CD14-positive monocyte (primary cell): ENCODE measurements around the gene RTN4RL1. TPM values are rescaled to one million over a fixed set of nuclear protein-coding genes. Genes with fewer than 3 reads are reported as not detected.

ENCODE experiments used
- DNase-seq, 3 donors: peaks; one replicate each; pipeline ENCODE4 v3.0.0-alpha.2; 2011 to 2022
- H2AFZ ChIP-seq: 2 replicates; pipeline ENCODE4 v1.6.0; 2012; ENCODE audit warnings: mild to moderate bottlenecking, low read depth, low read length, inconsistent platforms; ENCODE audit not compliant: insufficient read depth, poor library complexity, severe bottlenecking
- H3K27ac ChIP-seq, 2 donors: 1 replicate in 1 of 2; 2 replicates in 1 of 2; pipeline ENCODE4 v1.5.1; 2012 to 2013; ENCODE audit warnings: low read length in 2 of 2, control low read depth in 1 of 2, inconsistent platforms in 1 of 2, low read depth in 1 of 2, mild to moderate bottlenecking in 1 of 2
- H3K27me3 ChIP-seq, 2 donors: one replicate each; pipeline versions ENCODE4 v1.6.0 to v1.6.1; 2011 to 2013; ENCODE audit warnings: low read length in 2 of 2; ENCODE audit not compliant: control insufficient read depth in 2 of 2, insufficient read depth in 2 of 2
- H3K36me3 ChIP-seq, 2 donors: replicated peaks in 1 of 2; 1 replicate in 1 of 2; 2 replicates in 1 of 2; pipeline versions ENCODE4 v1.5.1 to v1.6.1; 2012 to 2013; ENCODE audit warnings: low read length in 2 of 2, control low read depth in 1 of 2, inconsistent platforms in 1 of 2, mild to moderate bottlenecking in 1 of 2; ENCODE audit not compliant: insufficient read depth in 2 of 2, control insufficient read depth in 1 of 2
- H3K4me1 ChIP-seq, 2 donors: 1 replicate in 1 of 2; 2 replicates in 1 of 2; pipeline versions ENCODE4 v1.5.1 to v1.6.1; 2012 to 2013; ENCODE audit warnings: low read length in 2 of 2, control low read depth in 1 of 2, inconsistent platforms in 1 of 2, mild to moderate bottlenecking in 1 of 2, moderate library complexity in 1 of 2; ENCODE audit not compliant: insufficient read depth in 2 of 2, control insufficient read depth in 1 of 2
- H3K4me2 ChIP-seq: replicated peaks from 2 replicates; pipeline ENCODE3; 2012; ENCODE audit warnings: low read length, moderate library complexity, mild to moderate bottlenecking; ENCODE audit not compliant: poor library complexity, severe bottlenecking; ENCODE audit errors: extremely low read depth
- H3K4me3 ChIP-seq, 3 experiments: fragments of 200-600 bp in 1 of 3; sonication (generic) in 1 of 3; replicated peaks in 1 of 3; 1 replicate in 2 of 3; 2 replicates in 1 of 3; pipeline ENCODE4 v1.5.1; 2011 to 2013; ENCODE audit warnings: low read length in 3 of 3, mild to moderate bottlenecking in 3 of 3, control low read depth in 2 of 3, low read depth in 2 of 3, inconsistent platforms in 1 of 3, moderate library complexity in 1 of 3
- H3K79me2 ChIP-seq: 2 replicates; pipeline ENCODE4 v1.6.0; 2012; ENCODE audit warnings: mild to moderate bottlenecking, control low read depth, inconsistent platforms, low read length, moderate library complexity; ENCODE audit not compliant: insufficient read depth
- H3K9ac ChIP-seq: 2 replicates; pipeline ENCODE4 v1.6.0; 2017; ENCODE audit warnings: low read length, mild to moderate bottlenecking; ENCODE audit not compliant: insufficient read depth, poor library complexity, severe bottlenecking
- H3K9me3 ChIP-seq, 2 donors: replicated peaks in 1 of 2; 1 replicate in 1 of 2; 2 replicates in 1 of 2; pipeline versions ENCODE4 v1.5.1 to v1.6.1; 2012 to 2013; ENCODE audit warnings: low read length in 2 of 2, control low read depth in 1 of 2; ENCODE audit not compliant: control insufficient read depth in 1 of 2, insufficient read depth in 1 of 2
- H4K20me1 ChIP-seq: 2 replicates; pipeline ENCODE4 v1.6.0; 2012; ENCODE audit warnings: mild to moderate bottlenecking, low read length, control low read depth, moderate library complexity; ENCODE audit not compliant: insufficient read depth
- H3K27ac Mint-ChIP-seq, 7 donors: one replicate each; pipeline ENCODE4 v1.8.0; 2020; ENCODE audit warnings: mild to moderate bottlenecking in 7 of 7, mixed read lengths in 7 of 7, moderate library complexity in 6 of 7, inconsistent platforms in 2 of 7
- H3K27me3 Mint-ChIP-seq, 3 donors: one replicate each; pipeline ENCODE4 v1.8.0; 2021 to 2022; ENCODE audit warnings: low read depth in 3 of 3, mild to moderate bottlenecking in 3 of 3, mixed read lengths in 3 of 3, moderate library complexity in 3 of 3, inconsistent platforms in 1 of 3
- H3K36me3 Mint-ChIP-seq, 2 donors: one replicate each; pipeline ENCODE4 v1.8.0; 2020; ENCODE audit warnings: mixed read lengths in 2 of 2, inconsistent platforms in 1 of 2, mild to moderate bottlenecking in 1 of 2
- H3K4me1 Mint-ChIP-seq: one replicate; pipeline ENCODE4 v1.8.0; 2020; ENCODE audit warnings: mild to moderate bottlenecking, mixed read lengths
- H3K4me3 Mint-ChIP-seq, 2 donors: one replicate each; pipeline ENCODE4 v1.8.0; 2020; ENCODE audit warnings: mild to moderate bottlenecking in 2 of 2, mixed read lengths in 2 of 2, moderate library complexity in 1 of 2
- H3K9me3 Mint-ChIP-seq, 7 donors: one replicate each; pipeline ENCODE4 v1.8.0; 2020 to 2022; ENCODE audit warnings: mixed read lengths in 7 of 7, mild to moderate bottlenecking in 6 of 7, moderate library complexity in 6 of 7, inconsistent platforms in 2 of 7
- CTCF ChIP-seq: fragments of 200-600 bp; IDR thresholded peaks from one replicate; pipeline ENCODE4 v1.8.0; 2022; ENCODE audit warnings: antibody characterized with exemption, mild to moderate bottlenecking
- WGBS: methylation state at CpG from one replicate; pipeline ENCODE4 v1.1.5; 2013; ENCODE audit warnings: missing lambda C conversion rate; ENCODE audit not compliant: insufficient coverage; 5-methylcytosine and 5-hydroxymethylcytosine counted together
- intact Hi-C, 2 donors: fragments of 100-400 bp; cut with micrococcal nuclease; formaldehyde crosslinking; loops; one replicate each; pipeline versions ENCODE4 v1.15.0 to v1.15.1; 2023
- polyA plus RNA-seq, 3 donors: library from polyadenylated mRNA; depleted of rRNA in 1 of 3; unstranded in 2 of 3; stranded (reverse) in 1 of 3; fragments of 300-500 nt in 2 of 3; fragments of >200 nt in 1 of 3; fragmentation: Illumina TruSeq in 2 of 3; gene quantifications; 1 replicate in 2 of 3; 2 replicates in 1 of 3; pipeline ENCODE4 v1.2.3, GENCODE V29; 2012 to 2021

RTN4RL1 gene
- polyA plus RNA-seq, 3 donors = 0.07 to 0.29 (median 0.11) TPM

GRCh38 chr17:2040942-2041560, 15.9 kb upstream of the RTN4RL1 start:
- 50% methylated on average over 9 of the region's 16 CpGs for WGBS
- TF ChIP-seq CTCF = no peak
- peaks cover 38 to 50% of the 10 kb centered on the region in 2 donors for H3K36me3 Mint-ChIP-seq

GRCh38 chr17:2040219-2040827, 15.2 kb upstream of the RTN4RL1 start:
- 96% methylated on average over 5 of the region's 7 CpGs for WGBS
- no peaks in the 10 kb centered on the region for H3K9me3 ChIP-seq
- peaks cover 23 to 42% of the 10 kb centered on the region in 2 donors for H3K36me3 ChIP-seq
- intact Hi-C loops = no loop called here
- H3K9ac ChIP-seq = no peak overlapping the region
- H3K27ac ChIP-seq = no peak overlapping the region
- TF ChIP-seq CTCF = no peak
- Mint-ChIP-seq H3K27me3 (peaks cover 2 to 3% (median 2%) of the 10 kb centered on the region in 3 donors), H3K36me3 (peaks cover 39 to 52% of the 10 kb centered on the region in 2 donors), H3K9me3 (no peaks in the 10 kb centered on the region), H3K27ac (peak overlapping the region in 1 of 7 donors; percentile 36), H3K4me1 (peaks cover 15% of the 10 kb centered on the region), H3K4me3 (no peak overlapping the region)
- DNase-seq = no peak
- no peak overlapping the region for H3K4me2 ChIP-seq
- H3K4me1 ChIP-seq = peaks cover 15 to 18% of the 10 kb centered on the region in 2 donors
- peaks cover 16% of the 10 kb centered on the region for H3K79me2 ChIP-seq
- H2AFZ ChIP-seq = no peak overlapping the region
- no peak overlapping the region for H3K4me3 ChIP-seq
- H3K27me3 ChIP-seq = no peaks in the 10 kb centered on the region
- H4K20me1 ChIP-seq = peaks cover 4% of the 10 kb centered on the region

More at GRCh38 chr17:2040942-2041560, 15.9 kb upstream of the RTN4RL1 start:
- Mint-ChIP-seq H3K27ac (peak overlapping the region in 3 of 7 donors; percentile 36 to 68 (median 56)), H3K4me1 (peaks cover 15% of the 10 kb centered on the region), H3K9me3 (no peaks in the 10 kb centered on the region), H3K4me3 (peak overlapping the region; percentile 20 to 63), H3K27me3 (peaks cover 2 to 4% (median 3%) of the 10 kb centered on the region in 3 donors)
- Histone ChIP-seq H3K4me2 (peak overlapping the region; percentile 86), H2AFZ (peak overlapping the region; percentile 81), H4K20me1 (peaks cover 4% of the 10 kb centered on the region), H3K27me3 (no peaks in the 10 kb centered on the region), H3K9ac (peak overlapping the region; percentile 87), H3K79me2 (peaks cover 16% of the 10 kb centered on the region), H3K4me3 (peak overlapping the region in 2 of 3 experiments; percentile 72 to 88), H3K9me3 (no peaks in the 10 kb centered on the region), H3K36me3 (peaks cover 17 to 37% of the 10 kb centered on the region in 2 donors), H3K4me1 (peaks cover 15 to 18% of the 10 kb centered on the region in 2 donors), H3K27ac (no peak overlapping the region)
- DNase-seq = no peak
- intact Hi-C loops = no loop called here
